ENCODE results near the gene MAP2K5. TPM values are rescaled to one million over a fixed set of nuclear protein-coding genes. Genes with fewer than 3 reads are reported as not detected.

The MAP2K5 gene
- total RNA-seq, 1 donor from 2014 or later = 11.6 TPM

DNA sequence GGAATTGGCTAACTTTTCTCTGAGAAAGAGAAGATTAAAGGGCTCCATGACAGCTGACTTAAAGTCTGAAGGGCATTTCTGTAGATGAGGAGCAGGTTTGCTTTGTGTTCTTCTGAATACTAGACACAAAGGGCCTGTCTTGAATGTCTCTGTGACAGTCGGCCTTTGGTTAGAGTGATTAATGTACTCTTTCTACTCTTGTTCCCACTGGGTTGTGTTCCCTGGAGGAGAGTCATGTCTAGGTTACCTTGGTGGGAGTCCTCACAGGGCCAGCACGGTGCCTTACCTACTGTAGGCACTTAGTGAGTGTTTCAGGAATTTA lies 66.1 kb downstream of the MAP2K5 start:
- H3K4me1 Mint-ChIP-seq (ENCODE audit: low read depth, unreplicated experiment) = no peaks in the 10 kb centered on the region
- H2AFZ ChIP-seq (ENCODE audit: low read depth, low read length) = no peak overlapping the region
- no peaks in the 10 kb centered on the region for H4K20me1 ChIP-seq (ENCODE audit: insufficient read depth, low read length)

GRCh38 chr15:67611370-67612369 lies 69.2 kb downstream of the MAP2K5 start:
- Histone ChIP-seq H3K9me3 (ENCODE audit: insufficient read depth, low read depth, low read length) (no peaks in the 10 kb centered on the region), H3K4me1 (ENCODE audit: insufficient read depth, low read length) (no peaks in the 10 kb centered on the region), H3K36me3 (ENCODE audit: insufficient read depth, low read length) (no peaks in the 10 kb centered on the region), H3K4me2 (ENCODE audit: low read length) (no peak overlapping the region), H2AFZ (ENCODE audit: low read depth, low read length) (no peak overlapping the region), H3K9ac (ENCODE audit: low read length) (no peak overlapping the region), H3K27ac (ENCODE audit: low read depth, low read length) (no peak overlapping the region), H4K20me1 (ENCODE audit: insufficient read depth, low read length) (no peaks in the 10 kb centered on the region), H3K4me3 (ENCODE audit: insufficient read depth, low read depth, low read length) (no peak overlapping the region), H3K79me2 (ENCODE audit: insufficient read depth, low read length) (no peaks in the 10 kb centered on the region), H3K27me3 (ENCODE audit: insufficient read depth, low read length) (no peaks in the 10 kb centered on the region)
- no peak for DNase-seq (ENCODE audit: low read depth)
- FAIRE-seq = no peak
- Mint-ChIP-seq H3K4me3 (ENCODE audit: unreplicated experiment) (no peak overlapping the region), H3K9me3 (ENCODE audit: unreplicated experiment) (no peaks in the 10 kb centered on the region), H3K36me3 (ENCODE audit: low read depth, unreplicated experiment) (peaks cover 6% of the 10 kb centered on the region), H3K4me1 (ENCODE audit: low read depth, unreplicated experiment) (no peaks in the 10 kb centered on the region), H3K27ac (ENCODE audit: unreplicated experiment) (no peak overlapping the region), H3K27me3 (ENCODE audit: low read depth, unreplicated experiment) (no peaks in the 10 kb centered on the region)
- TF ChIP-seq CTCF (IDR thresholded peaks at IDR 0.05; ENCODE audit: insufficient read depth, low read depth, low read length) = no peak
- TF ChIP-seq EZH2 (IDR thresholded peaks at IDR 0.05; ENCODE audit: insufficient read depth, low read length) = no peak

More for the DNA sequence above, 66.1 kb downstream of the MAP2K5 start:
- no peaks in the 10 kb centered on the region for H3K36me3 ChIP-seq (ENCODE audit: insufficient read depth, low read length)
- Mint-ChIP-seq H3K4me3 (ENCODE audit: unreplicated experiment) (no peak overlapping the region), H3K27me3 (ENCODE audit: low read depth, unreplicated experiment) (no peaks in the 10 kb centered on the region), H3K27ac (ENCODE audit: unreplicated experiment) (no peak overlapping the region), H3K36me3 (ENCODE audit: low read depth, unreplicated experiment) (peaks cover 6% of the 10 kb centered on the region), H3K9me3 (ENCODE audit: unreplicated experiment) (no peaks in the 10 kb centered on the region)
- no peaks in the 10 kb centered on the region for H3K27me3 ChIP-seq (ENCODE audit: insufficient read depth, low read length)
- no peak overlapping the region for H3K9ac ChIP-seq (ENCODE audit: low read length)
- FAIRE-seq (no peak), DNase-seq (ENCODE audit: low read depth) (no peak)
- no peaks in the 10 kb centered on the region for H3K79me2 ChIP-seq (ENCODE audit: insufficient read depth, low read length)
- H3K4me3 ChIP-seq (ENCODE audit: insufficient read depth, low read depth, low read length) = no peak overlapping the region
- no peak overlapping the region for H3K27ac ChIP-seq (ENCODE audit: low read depth, low read length)
- H3K4me1 ChIP-seq (ENCODE audit: insufficient read depth, low read length) = no peaks in the 10 kb centered on the region
- no peak overlapping the region for H3K4me2 ChIP-seq (ENCODE audit: low read length)
- no peaks in the 10 kb centered on the region for H3K9me3 ChIP-seq (ENCODE audit: insufficient read depth, low read depth, low read length)
- TF ChIP-seq CTCF (IDR thresholded peaks at IDR 0.05; ENCODE audit: insufficient read depth, low read depth, low read length) (no peak), EZH2 (IDR thresholded peaks at IDR 0.05; ENCODE audit: insufficient read depth, low read length) (no peak)

DNA sequence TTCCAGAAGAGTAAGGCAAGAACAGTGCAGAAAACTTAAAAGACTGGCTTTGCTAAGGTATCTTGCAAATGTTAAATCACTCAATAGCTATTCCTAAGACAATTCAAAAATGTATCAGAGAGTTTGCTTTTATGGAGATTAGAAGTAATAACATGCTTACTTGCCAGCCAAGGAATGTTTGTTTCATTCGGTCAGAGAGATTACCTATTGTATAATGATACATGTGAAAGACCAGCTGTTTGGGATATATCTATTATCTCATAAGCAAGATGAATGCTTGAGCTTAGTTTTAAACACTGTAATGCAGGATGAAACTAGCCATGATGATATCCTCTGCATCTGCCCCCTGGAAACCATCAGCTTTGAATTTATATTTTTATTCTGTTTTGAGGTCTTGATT lies 70.7 kb downstream of the MAP2K5 start:
- no peaks in the 10 kb centered on the region for H3K9me3 Mint-ChIP-seq (ENCODE audit: unreplicated experiment)

More for the DNA sequence above, 70.7 kb downstream of the MAP2K5 start:
- no peak for DNase-seq (ENCODE audit: low read depth)
- H3K27me3 Mint-ChIP-seq (ENCODE audit: low read depth, unreplicated experiment) = no peaks in the 10 kb centered on the region
- Histone ChIP-seq H3K27me3 (ENCODE audit: insufficient read depth, low read length) (no peaks in the 10 kb centered on the region), H3K4me1 (ENCODE audit: insufficient read depth, low read length) (no peaks in the 10 kb centered on the region), H3K4me3 (ENCODE audit: insufficient read depth, low read depth, low read length) (no peak overlapping the region), H4K20me1 (ENCODE audit: insufficient read depth, low read length) (no peaks in the 10 kb centered on the region), H3K27ac (ENCODE audit: low read depth, low read length) (no peak overlapping the region), H3K36me3 (ENCODE audit: insufficient read depth, low read length) (no peaks in the 10 kb centered on the region), H3K9ac (ENCODE audit: low read length) (no peak overlapping the region), H2AFZ (ENCODE audit: low read depth, low read length) (no peak overlapping the region), H3K9me3 (ENCODE audit: insufficient read depth, low read depth, low read length) (no peaks in the 10 kb centered on the region), H3K79me2 (ENCODE audit: insufficient read depth, low read length) (no peaks in the 10 kb centered on the region), H3K4me2 (ENCODE audit: low read length) (no peak overlapping the region)
- TF ChIP-seq EZH2 (IDR thresholded peaks at IDR 0.05; ENCODE audit: insufficient read depth, low read length) (no peak), CTCF (IDR thresholded peaks at IDR 0.05; ENCODE audit: insufficient read depth, low read depth, low read length) (no peak)
- H3K36me3 Mint-ChIP-seq (ENCODE audit: low read depth, unreplicated experiment) = peaks cover 4% of the 10 kb centered on the region
- FAIRE-seq = no peak
- no peak overlapping the region for H3K27ac Mint-ChIP-seq (ENCODE audit: unreplicated experiment)
- H3K4me1 Mint-ChIP-seq (ENCODE audit: low read depth, unreplicated experiment) = no peaks in the 10 kb centered on the region
- no peak overlapping the region for H3K4me3 Mint-ChIP-seq (ENCODE audit: unreplicated experiment)

Data from astrocyte (in vitro differentiated cells and primary cell).